ENCODE measurements around the gene EXOC6. TPM values are rescaled to one million over a fixed set of nuclear protein-coding genes. Genes with fewer than 3 reads are reported as not detected.

Gene EXOC6
- total and polyA plus RNA-seq, 4 donors: 3.0 to 17.6 (median 10.5) TPM

DNA sequence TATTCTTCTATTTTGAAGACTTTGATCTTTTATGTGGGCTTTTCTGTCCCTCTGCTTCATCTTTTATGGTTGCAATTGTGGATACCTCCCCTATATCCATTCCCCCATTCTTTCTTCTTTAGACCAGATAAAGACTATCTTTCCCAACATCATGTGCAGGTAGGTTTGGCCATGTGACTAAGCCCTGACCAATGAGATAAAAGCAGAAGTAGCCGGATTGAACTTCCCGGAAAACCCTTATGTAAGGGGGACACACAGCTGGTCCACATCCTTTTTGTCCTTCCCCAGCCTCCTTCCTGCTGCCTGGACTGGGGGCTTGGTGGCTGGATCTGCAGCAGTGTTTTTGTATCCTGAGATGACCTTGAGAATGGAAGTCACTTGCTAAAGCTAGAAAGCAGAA lies 33.5 kb upstream of the EXOC6 start:
- no peak for ATAC-seq (ENCODE audit: low FRiP score)
- intact Hi-C loops (cut with DNase I): no loop called here
- WGBS, 2 donors: 89 to 91% methylated on average over 2 of the region's 2 CpGs
- Histone ChIP-seq H3K36me3 (ENCODE audit: control insufficient read depth in 1 of 2, insufficient read depth in 2 of 2, low read length in 1 of 2) (no peaks in the 10 kb centered on the region), H3K27me3 (ENCODE audit: control insufficient read depth in 1 of 2, insufficient read depth in 2 of 2, low read length in 1 of 2) (no peaks in the 10 kb centered on the region), H3K9me3 (ENCODE audit: control insufficient read depth, low read length) (no peaks in the 10 kb centered on the region), H3K27ac (ENCODE audit: low read depth in 1 of 2, low read length in 2 of 2) (no peak overlapping the region), H3K4me1 (ENCODE audit: control insufficient read depth in 1 of 2, insufficient read depth in 2 of 2, low read length in 2 of 2) (no peaks in the 10 kb centered on the region), H3K4me3 (ENCODE audit: low read length in 2 of 2) (no peak overlapping the region)
- DNase-seq: no peak

DNA sequence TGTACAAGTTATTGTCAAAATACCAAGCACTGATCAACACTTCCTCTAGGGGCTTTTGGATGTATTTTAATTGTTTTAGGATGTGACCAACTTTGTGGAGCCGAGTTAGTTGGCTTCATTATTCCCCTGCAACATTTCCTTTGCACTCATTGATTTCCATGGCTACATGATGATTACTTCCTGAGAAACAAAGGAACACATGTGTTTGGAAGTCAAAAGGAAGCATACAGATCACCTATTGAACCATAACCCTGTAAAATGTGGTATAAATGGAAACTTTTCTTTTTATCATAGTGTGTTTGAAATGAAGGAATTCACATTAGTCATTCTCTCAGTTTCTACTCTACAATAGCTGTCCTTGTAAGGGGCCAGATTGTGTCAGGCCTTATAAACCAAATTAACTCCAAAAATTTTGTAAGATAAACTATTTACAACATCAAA lies 32.2 kb upstream of the EXOC6 start:
- Histone ChIP-seq H3K27ac (ENCODE audit: low read depth in 1 of 2, low read length in 2 of 2) (no peak overlapping the region), H3K4me1 (ENCODE audit: control insufficient read depth in 1 of 2, insufficient read depth in 2 of 2, low read length in 2 of 2) (no peaks in the 10 kb centered on the region), H3K36me3 (ENCODE audit: control insufficient read depth in 1 of 2, insufficient read depth in 2 of 2, low read length in 1 of 2) (no peaks in the 10 kb centered on the region), H3K27me3 (ENCODE audit: control insufficient read depth in 1 of 2, insufficient read depth in 2 of 2, low read length in 1 of 2) (no peaks in the 10 kb centered on the region), H3K4me3 (ENCODE audit: low read length in 2 of 2) (no peak overlapping the region), H3K9me3 (ENCODE audit: control insufficient read depth, low read length) (no peaks in the 10 kb centered on the region)
- WGBS, 2 donors: 51 to 53% methylated on average over 1 of the region's 1 CpG
- ATAC-seq (ENCODE audit: low FRiP score) (no peak), DNase-seq (no peak)
- intact Hi-C loops (cut with DNase I): no loop called here

DNA sequence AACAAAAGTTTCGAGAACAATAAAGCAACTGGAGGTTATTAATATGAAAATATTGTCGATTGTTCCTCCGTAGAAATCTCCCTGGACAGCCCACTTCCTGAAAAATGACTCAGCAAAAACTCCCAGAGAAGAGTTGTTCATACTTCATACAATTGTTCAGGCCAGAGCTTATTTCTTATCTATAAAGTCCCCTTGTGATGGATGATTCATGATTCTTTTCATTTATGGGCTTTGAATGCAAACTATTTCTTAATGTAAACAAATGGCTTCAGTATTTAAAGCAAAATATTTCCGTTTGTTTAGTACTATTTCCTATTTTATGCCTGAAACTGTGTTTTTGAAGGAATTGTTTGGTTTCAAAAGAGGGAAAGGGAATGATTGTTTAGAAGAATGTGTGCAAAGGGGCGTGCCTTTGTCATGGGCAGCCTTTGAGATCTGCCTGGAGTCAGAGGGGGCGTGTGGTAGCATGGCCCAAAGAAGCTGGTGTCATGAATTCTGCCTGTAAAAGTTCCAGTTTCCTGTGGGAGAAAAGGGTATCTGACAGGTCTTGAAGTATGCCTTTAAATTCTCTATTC lies 26.2 kb upstream of the EXOC6 start:
- Histone ChIP-seq H3K27ac (ENCODE audit: low read depth in 1 of 2, low read length in 2 of 2) (peak overlapping the region in 1 of 2 donors; percentile 10), H3K4me3 (ENCODE audit: low read length in 2 of 2) (no peak overlapping the region), H3K27me3 (ENCODE audit: control insufficient read depth in 1 of 2, insufficient read depth in 2 of 2, low read length in 1 of 2) (no peaks in the 10 kb centered on the region), H3K4me1 (ENCODE audit: control insufficient read depth in 1 of 2, insufficient read depth in 2 of 2, low read length in 2 of 2) (no peaks in the 10 kb centered on the region), H3K36me3 (ENCODE audit: control insufficient read depth in 1 of 2, insufficient read depth in 2 of 2, low read length in 1 of 2) (no peaks in the 10 kb centered on the region), H3K9me3 (ENCODE audit: control insufficient read depth, low read length) (no peaks in the 10 kb centered on the region)
- WGBS, 2 donors: 9 to 11% methylated on average over 6 of the region's 6 CpGs
- DNase-seq (no peak), ATAC-seq (ENCODE audit: low FRiP score) (peak; percentile 77)
- intact Hi-C loops (cut with DNase I): no loop called here

DNA sequence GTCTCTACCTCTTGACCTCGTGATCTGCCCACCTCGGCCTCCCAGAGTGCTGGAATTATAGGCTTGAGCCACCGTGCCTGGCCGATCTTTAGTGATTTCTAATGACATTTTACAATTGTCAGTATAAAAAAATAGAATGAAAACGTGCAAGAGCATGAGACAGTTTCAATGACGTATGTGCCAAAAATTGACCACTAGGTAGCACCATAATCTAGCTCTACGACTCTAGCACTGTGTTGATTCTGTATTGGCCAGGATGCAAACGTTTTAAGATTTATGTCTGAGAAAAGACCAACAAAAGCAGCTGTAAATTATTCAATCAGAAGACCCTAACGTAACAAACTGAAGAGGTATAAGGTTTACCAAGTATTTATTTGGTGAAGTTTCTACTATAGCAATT lies 25.4 kb upstream of the EXOC6 start:
- no peak for DNase-seq
- Histone ChIP-seq H3K27ac (ENCODE audit: low read depth in 1 of 2, low read length in 2 of 2) (no peak overlapping the region), H3K9me3 (ENCODE audit: control insufficient read depth, low read length) (no peaks in the 10 kb centered on the region), H3K36me3 (ENCODE audit: control insufficient read depth in 1 of 2, insufficient read depth in 2 of 2, low read length in 1 of 2) (no peaks in the 10 kb centered on the region), H3K27me3 (ENCODE audit: control insufficient read depth in 1 of 2, insufficient read depth in 2 of 2, low read length in 1 of 2) (no peaks in the 10 kb centered on the region), H3K4me3 (ENCODE audit: low read length in 2 of 2) (no peak overlapping the region), H3K4me1 (ENCODE audit: control insufficient read depth in 1 of 2, insufficient read depth in 2 of 2, low read length in 2 of 2) (no peaks in the 10 kb centered on the region)
- intact Hi-C loops (cut with DNase I): no loop called here
- WGBS, 2 donors: 79 to 80% methylated on average over 9 of the region's 9 CpGs
- ATAC-seq (ENCODE audit: low FRiP score): no peak

DNA sequence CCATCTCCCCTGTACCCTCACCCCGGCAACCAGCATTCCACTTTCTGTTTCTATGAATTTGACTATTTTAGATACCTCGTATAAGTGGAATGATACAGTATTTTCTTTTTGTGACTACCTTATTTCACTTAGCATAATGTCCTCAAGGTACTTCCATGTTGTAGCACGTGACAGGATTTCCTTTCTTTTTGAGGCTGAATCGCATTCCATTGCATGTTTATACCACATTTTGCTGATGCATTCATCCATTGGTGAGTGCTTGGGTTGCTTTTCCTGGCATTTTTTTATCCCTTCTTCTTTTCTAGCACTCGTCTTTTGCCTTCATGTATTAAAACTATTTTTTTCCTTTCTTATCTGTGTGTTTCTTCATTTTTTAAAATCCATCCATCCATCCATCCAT lies 22.3 kb upstream of the EXOC6 start:
- WGBS, 2 donors: 67 to 69% methylated on average over 5 of the region's 5 CpGs
- Histone ChIP-seq H3K9me3 (ENCODE audit: control insufficient read depth, low read length) (no peaks in the 10 kb centered on the region), H3K4me3 (ENCODE audit: low read length in 2 of 2) (no peak overlapping the region), H3K36me3 (ENCODE audit: control insufficient read depth in 1 of 2, insufficient read depth in 2 of 2, low read length in 1 of 2) (no peaks in the 10 kb centered on the region), H3K4me1 (ENCODE audit: control insufficient read depth in 1 of 2, insufficient read depth in 2 of 2, low read length in 2 of 2) (no peaks in the 10 kb centered on the region), H3K27ac (ENCODE audit: low read depth in 1 of 2, low read length in 2 of 2) (no peak overlapping the region), H3K27me3 (ENCODE audit: control insufficient read depth in 1 of 2, insufficient read depth in 2 of 2, low read length in 1 of 2) (no peaks in the 10 kb centered on the region)
- DNase-seq (no peak), ATAC-seq (ENCODE audit: low FRiP score) (no peak)
- intact Hi-C loops (cut with DNase I): no loop called here

DNA sequence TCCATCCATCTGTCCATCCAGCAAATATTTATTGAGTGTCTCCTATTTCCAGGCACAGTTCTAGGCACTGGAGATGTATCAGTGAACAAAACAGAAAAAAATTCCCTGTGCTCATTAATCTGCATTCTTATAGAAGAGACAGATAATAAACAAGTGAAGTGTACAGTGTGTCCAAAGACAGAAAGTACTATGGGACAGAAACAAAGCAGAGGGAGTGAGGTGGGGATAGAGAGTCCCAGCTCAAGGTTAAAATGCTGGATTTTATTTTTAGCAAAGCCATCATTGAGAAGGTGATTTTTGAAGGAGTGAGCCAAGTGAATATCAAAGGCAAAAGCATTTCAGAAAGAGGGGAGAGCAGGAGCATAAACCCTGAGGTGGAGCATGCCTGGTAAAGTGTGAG lies 21.8 kb upstream of the EXOC6 start:
- no peaks in the 10 kb centered on the region for H3K4me1 ChIP-seq (ENCODE audit: control insufficient read depth in 1 of 2, insufficient read depth in 2 of 2, low read length in 2 of 2)
- intact Hi-C loops (cut with DNase I): no loop called here
- no peak overlapping the region for H3K4me3 ChIP-seq (ENCODE audit: low read length in 2 of 2)
- H3K27me3 ChIP-seq (ENCODE audit: control insufficient read depth in 1 of 2, insufficient read depth in 2 of 2, low read length in 1 of 2): no peaks in the 10 kb centered on the region
- ATAC-seq (ENCODE audit: low FRiP score) (no peak), DNase-seq (no peak)
- no peaks in the 10 kb centered on the region for H3K9me3 ChIP-seq (ENCODE audit: control insufficient read depth, low read length)
- H3K27ac ChIP-seq (ENCODE audit: low read depth in 1 of 2, low read length in 2 of 2): no peak overlapping the region
- H3K36me3 ChIP-seq (ENCODE audit: control insufficient read depth in 1 of 2, insufficient read depth in 2 of 2, low read length in 1 of 2): no peaks in the 10 kb centered on the region

DNA sequence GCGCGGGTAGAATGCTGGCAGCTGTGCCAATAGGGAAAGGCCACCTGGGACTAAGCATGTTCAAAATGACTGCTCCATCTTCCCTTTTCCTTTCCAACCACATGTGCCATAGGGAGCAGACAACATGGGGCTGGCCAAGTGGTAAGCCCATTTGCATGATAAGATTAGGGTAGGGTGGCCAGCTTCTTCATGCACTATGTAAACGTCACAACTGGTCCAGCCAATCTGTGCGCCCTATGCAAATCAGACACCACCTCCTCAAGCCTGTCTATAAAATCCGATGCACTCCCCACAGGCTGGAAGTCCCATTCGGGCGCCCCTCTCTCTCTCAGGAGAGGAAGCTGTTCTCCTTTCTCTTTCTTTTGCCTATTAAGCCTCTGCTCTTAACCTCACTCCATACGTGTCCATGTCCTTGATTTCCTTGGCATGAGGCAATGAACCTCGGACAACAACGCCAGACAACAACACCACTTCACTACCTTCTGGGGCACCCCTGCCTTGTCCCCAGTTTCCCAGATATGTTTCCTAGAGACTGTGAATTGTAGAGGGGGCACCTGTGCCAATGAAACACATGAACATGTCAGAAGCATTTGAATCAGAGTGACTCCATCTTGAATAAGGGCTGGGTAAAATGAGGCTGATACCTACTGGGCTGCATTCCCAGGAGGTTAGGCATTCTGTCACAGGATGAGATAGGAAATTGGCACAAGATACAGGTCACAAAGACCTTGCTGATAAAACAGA lies 19.1 kb upstream of the EXOC6 start:
- WGBS, 2 donors: 83 to 85% methylated on average over 10 of the region's 10 CpGs
- H3K27me3 ChIP-seq (ENCODE audit: control insufficient read depth in 1 of 2, insufficient read depth in 2 of 2, low read length in 1 of 2): no peaks in the 10 kb centered on the region
- DNase-seq (no peak), ATAC-seq (ENCODE audit: low FRiP score) (no peak)
- no peaks in the 10 kb centered on the region for H3K4me1 ChIP-seq (ENCODE audit: control insufficient read depth in 1 of 2, insufficient read depth in 2 of 2, low read length in 2 of 2)
- no peaks in the 10 kb centered on the region for H3K36me3 ChIP-seq (ENCODE audit: control insufficient read depth in 1 of 2, insufficient read depth in 2 of 2, low read length in 1 of 2)
- no peak overlapping the region for H3K27ac ChIP-seq (ENCODE audit: low read depth in 1 of 2, low read length in 2 of 2)
- H3K4me3 ChIP-seq (ENCODE audit: low read length in 2 of 2): no peak overlapping the region
- intact Hi-C loops (cut with DNase I): no loop called here
- H3K9me3 ChIP-seq (ENCODE audit: control insufficient read depth, low read length): no peaks in the 10 kb centered on the region

DNA sequence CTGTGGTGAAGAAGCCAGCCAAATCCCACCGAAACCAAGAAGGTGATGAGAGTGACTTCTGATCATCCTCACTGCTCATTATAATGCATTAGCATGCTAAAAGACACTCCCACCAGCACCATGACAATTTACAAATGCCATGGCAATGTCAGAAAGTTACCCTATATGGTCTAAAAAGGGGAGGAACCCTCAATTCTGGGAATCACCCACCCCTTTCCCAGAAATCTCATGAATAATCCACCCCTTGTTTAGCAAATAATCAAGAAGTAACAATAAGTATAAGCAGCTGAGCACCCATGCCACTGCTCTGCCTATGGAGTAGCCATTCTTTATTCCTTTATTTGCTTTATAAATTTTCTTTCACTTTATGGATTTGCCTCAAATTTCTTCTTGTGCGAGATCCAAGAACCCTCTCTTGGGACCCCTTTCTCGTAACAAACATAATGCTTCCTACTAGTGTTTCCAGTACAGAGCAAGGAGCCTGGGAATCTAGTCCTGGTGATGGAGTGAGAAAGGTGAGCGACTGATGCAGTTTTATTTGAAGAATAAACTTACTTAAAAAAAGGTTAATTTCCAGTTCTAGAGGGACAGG lies 18.4 kb upstream of the EXOC6 start:
- ATAC-seq (ENCODE audit: low FRiP score) (no peak), DNase-seq (no peak)
- Histone ChIP-seq H3K4me3 (ENCODE audit: low read length in 2 of 2) (no peak overlapping the region), H3K27ac (ENCODE audit: low read depth in 1 of 2, low read length in 2 of 2) (no peak overlapping the region), H3K4me1 (ENCODE audit: control insufficient read depth in 1 of 2, insufficient read depth in 2 of 2, low read length in 2 of 2) (no peaks in the 10 kb centered on the region), H3K36me3 (ENCODE audit: control insufficient read depth in 1 of 2, insufficient read depth in 2 of 2, low read length in 1 of 2) (no peaks in the 10 kb centered on the region), H3K9me3 (ENCODE audit: control insufficient read depth, low read length) (no peaks in the 10 kb centered on the region), H3K27me3 (ENCODE audit: control insufficient read depth in 1 of 2, insufficient read depth in 2 of 2, low read length in 1 of 2) (no peaks in the 10 kb centered on the region)
- intact Hi-C loops (cut with DNase I): no loop called here
- WGBS, 2 donors: 80 to 88% methylated on average over 4 of the region's 4 CpGs
